IMR-90 (cell line): ENCODE results near the gene S100A4. TPM values are rescaled to one million over a fixed set of nuclear protein-coding genes. Genes with fewer than 3 reads are reported as not detected.

Experiments
- ATAC-seq: fragments of 200-7000 bp; cut with Tn5 transposase; 2 replicates; pipeline ENCODE4 v1.9.1; 2020; ENCODE audit warnings: low read depth, mild to moderate bottlenecking, moderate library complexity
- BruUV-seq: library from RNA; stranded (reverse); fragments of 400-500 nt; replicated peaks from 2 replicates; lab custom pipeline; 2021; lab: Mats Ljungman, UMichigan
- CTCF ChIA-PET: fragments of 300-600 bp; formaldehyde crosslinking; extraction: SDS; loops from one replicate; lab custom pipeline; 2021; ENCODE audit warnings: antibody characterized with exemption; lab: Yijun Ruan, JAX
- POLR2A ChIA-PET: fragments of 300-600 bp; sonication (Branson Sonifier 250); formaldehyde crosslinking; loops from one replicate; lab custom pipeline; 2022; ENCODE audit warnings: antibody characterized with exemption; ENCODE audit not compliant: unreplicated experiment; lab: Charles Lee
- DNase-seq: peaks from one replicate; pipeline ENCODE4 v3.0.0; 2013
- H2AFZ ChIP-seq: replicated peaks from 2 replicates; pipeline ENCODE3; 2013; ENCODE audit warnings: low read length, mild to moderate bottlenecking; ENCODE audit not compliant: poor library complexity
- H2AK5ac ChIP-seq: 2 replicates; pipeline ENCODE4 v1.6.1; 2013; ENCODE audit warnings: low read depth, low read length, inconsistent platforms
- H2AK9ac ChIP-seq: replicated peaks from 2 replicates; pipeline ENCODE3; 2013; ENCODE audit warnings: mild to moderate bottlenecking, low read depth, low read length, moderate library complexity; ENCODE audit not compliant: poor library complexity
- H2BK120ac ChIP-seq: 2 replicates; pipeline ENCODE4 v1.6.1; 2013; ENCODE audit warnings: low read depth, low read length, inconsistent platforms
- H2BK15ac ChIP-seq: 3 replicates; pipeline ENCODE4 v1.6.1; 2013; ENCODE audit warnings: low read depth, low read length, inconsistent platforms
- H2BK20ac ChIP-seq: 2 replicates; pipeline ENCODE4 v1.6.1; 2013; ENCODE audit warnings: low read depth, mild to moderate bottlenecking, inconsistent platforms, low read length, moderate library complexity
- H2BK5ac ChIP-seq: 2 replicates; pipeline ENCODE4 v1.6.1; 2013; ENCODE audit warnings: mild to moderate bottlenecking, low read depth, low read length, inconsistent platforms; ENCODE audit not compliant: poor library complexity, severe bottlenecking
- H3K14ac ChIP-seq: replicated peaks from 2 replicates; pipeline ENCODE4 v1.6.1; 2013; ENCODE audit warnings: low read depth, low read length, inconsistent platforms
- H3K18ac ChIP-seq: 2 replicates; pipeline ENCODE4 v1.6.1; 2013; ENCODE audit warnings: low read depth, low read length, control low read depth
- H3K23ac ChIP-seq: 2 replicates; pipeline ENCODE4 v1.6.1; 2013; ENCODE audit warnings: low read depth, low read length, inconsistent platforms
- H3K27ac ChIP-seq: 2 replicates; pipeline ENCODE4 v1.5.1; 2013; ENCODE audit warnings: mild to moderate bottlenecking, control low read depth, low read length; ENCODE audit not compliant: insufficient read depth
- H3K27me3 ChIP-seq: 2 replicates; pipeline ENCODE4 v1.6.1; 2013; ENCODE audit warnings: low read length; ENCODE audit not compliant: control insufficient read depth, insufficient read depth
- H3K36me3 ChIP-seq: 2 replicates; pipeline ENCODE4 v1.6.1; 2013; ENCODE audit warnings: low read length, mixed read lengths; ENCODE audit not compliant: control insufficient read depth, insufficient read depth
- H3K4ac ChIP-seq: 2 replicates; pipeline ENCODE4 v1.6.1; 2013; ENCODE audit warnings: low read depth, low read length, inconsistent platforms
- H3K4me1 ChIP-seq: 2 replicates; pipeline ENCODE4 v1.6.1; 2013; ENCODE audit warnings: low read length, mixed read lengths; ENCODE audit not compliant: control insufficient read depth, insufficient read depth
- H3K4me2 ChIP-seq: 2 replicates; pipeline ENCODE4 v1.6.1; 2013; ENCODE audit warnings: low read depth, mild to moderate bottlenecking, control low read depth, low read length, moderate library complexity
- H3K4me3 ChIP-seq: 2 replicates; pipeline ENCODE4 v1.5.1; 2013; ENCODE audit warnings: low read depth, mild to moderate bottlenecking, control low read depth, low read length, moderate library complexity; ENCODE audit not compliant: insufficient read depth
- H3K56ac ChIP-seq: 2 replicates; pipeline ENCODE4 v1.6.1; 2013; ENCODE audit warnings: low read length, inconsistent platforms; ENCODE audit not compliant: insufficient read depth; ENCODE audit errors: extremely low read depth
- H3K79me1 ChIP-seq, 2 experiments: 2 replicates each; pipeline ENCODE4 v1.6.1; 2013; ENCODE audit warnings: low read length in 2 of 2, inconsistent platforms in 1 of 2, low read depth in 1 of 2
- H3K9ac ChIP-seq: 2 replicates; pipeline ENCODE4 v1.6.1; 2013; ENCODE audit warnings: low read depth, low read length, control low read depth
- H3K9me1 ChIP-seq: 2 replicates; pipeline ENCODE4 v1.6.1; 2013; ENCODE audit warnings: low read length, inconsistent platforms; ENCODE audit not compliant: insufficient read depth
- H3K9me3 ChIP-seq: 2 replicates; pipeline ENCODE4 v1.6.1; 2013; ENCODE audit warnings: low read length; ENCODE audit not compliant: control insufficient read depth, insufficient read depth
- H4K20me1 ChIP-seq: 2 replicates; pipeline ENCODE4 v1.6.1; 2013; ENCODE audit warnings: low read length, inconsistent platforms; ENCODE audit not compliant: insufficient read depth
- H4K5ac ChIP-seq: 2 replicates; pipeline ENCODE4 v1.6.1; 2013; ENCODE audit warnings: mild to moderate bottlenecking, low read depth, low read length, control low read depth
- H4K8ac ChIP-seq, 2 experiments: 2 replicates each; pipeline ENCODE4 v1.6.1; 2013; ENCODE audit warnings: low read depth in 2 of 2, low read length in 2 of 2, control low read depth in 1 of 2, inconsistent platforms in 1 of 2
- H4K91ac ChIP-seq: 2 replicates; pipeline ENCODE4 v1.6.1; 2013; ENCODE audit warnings: low read depth, low read length, inconsistent platforms; ENCODE audit not compliant: insufficient read depth
- BHLHE40 ChIP-seq: fragments of 150-350 bp; IDR thresholded peaks from 2 replicates; pipeline ENCODE4 v1.6.1; 2016; ENCODE audit warnings: mild to moderate bottlenecking, low read depth, low read length
- CHD1 ChIP-seq: IDR thresholded peaks from 2 replicates; pipeline ENCODE4 v1.6.1; 2012; ENCODE audit warnings: low read depth, low read length, improper control_type of control experiment
- CTCF ChIP-seq: conservative IDR thresholded peaks from 2 replicates; pipeline ENCODE4 v1.5.1; 2012; ENCODE audit warnings: mild to moderate bottlenecking, low read depth, low read length, improper control_type of control experiment
- FOS ChIP-seq: fragments of 150-350 bp; IDR thresholded peaks from 2 replicates; pipeline ENCODE4 v1.6.1; 2016; ENCODE audit warnings: low read depth, low read length
- NFE2L2 ChIP-seq: fragments of 150-350 bp; IDR thresholded peaks from 2 replicates; pipeline ENCODE4 v1.6.1; 2016; ENCODE audit warnings: low read depth, mild to moderate bottlenecking, low read length
- POLR2A ChIP-seq: IDR thresholded peaks from 2 replicates; pipeline ENCODE4 v1.6.1; 2012; ENCODE audit warnings: mild to moderate bottlenecking, low read depth, low read length
- RAD21 ChIP-seq: IDR thresholded peaks from 2 replicates; pipeline ENCODE4 v1.6.1; 2012; ENCODE audit warnings: low read length, improper control_type of control experiment
- RCOR1 ChIP-seq: IDR thresholded peaks from 2 replicates; pipeline ENCODE4 v1.6.1; 2012; ENCODE audit warnings: mild to moderate bottlenecking, low read length, improper control_type of control experiment; ENCODE audit not compliant: insufficient replicate concordance
- RFX5 ChIP-seq: IDR thresholded peaks from 2 replicates; pipeline ENCODE4 v1.8.0; 2012; ENCODE audit warnings: low read depth, mild to moderate bottlenecking, low read length, moderate library complexity
- SMC3 ChIP-seq: fragments of 150-350 bp; IDR thresholded peaks from 2 replicates; pipeline ENCODE4 v1.6.1; 2016; ENCODE audit warnings: low read depth, mild to moderate bottlenecking, antibody characterized with exemption, low read length, moderate library complexity
- WGBS, 2 experiments: methylation state at CpG; one replicate each; pipeline versions ENCODE4 v1.1.5 to v1.1.7; 2013; ENCODE audit warnings: missing lambda C conversion rate in 2 of 2; ENCODE audit not compliant: insufficient read length in 1 of 2; ENCODE audit errors: extremely low coverage in 2 of 2; 5-methylcytosine and 5-hydroxymethylcytosine counted together
- dilution Hi-C: fragments of 300-500 bp; cut with HindIII; formaldehyde crosslinking; loops from one replicate; pipeline ENCODE4 v1.14.3; 2018; ENCODE audit warnings: low sequenced_read_pairs; ENCODE audit not compliant: unreplicated experiment
- in situ Hi-C: fragments of 300-500 bp; cut with MboI; formaldehyde crosslinking; loops from 3 replicates; pipeline ENCODE4 v1.14.3; 2019; ENCODE audit warnings: low sequenced_read_pairs, inconsistent platforms, mixed read lengths
- intact Hi-C: fragments of 100-400 bp; cut with micrococcal nuclease; formaldehyde crosslinking; loops from 2 replicates; pipeline ENCODE4 v1.10.0; 2022
- polyA plus RNA-seq, 3 experiments: library from polyadenylated mRNA; depleted of rRNA; stranded (reverse); fragments of >200 nt; gene quantifications; 2 replicates each; pipeline ENCODE4 v1.2.3, GENCODE V29; 2012; ENCODE audit warnings: low replicate concordance in 1 of 3
- total RNA-seq: library from RNA; depleted of rRNA; stranded (reverse); fragments of >200 nt; gene quantifications from 2 replicates; pipeline ENCODE4 v1.2.3, GENCODE V29; 2012
- TF ChIP-seq, protein P1 (sequence below): fragments of 150-350 bp; IDR thresholded peaks from 2 replicates; pipeline ENCODE4 v1.6.1; 2016; ENCODE audit warnings: low read depth, mild to moderate bottlenecking, low read length, moderate library complexity, borderline replicate concordance
- TF ChIP-seq, protein P2 (sequence below): fragments of 150-350 bp; IDR thresholded peaks from 2 replicates; pipeline ENCODE4 v1.6.1; 2017; ENCODE audit warnings: mild to moderate bottlenecking, antibody characterized with exemption, low read length, low read depth

Gene S100A4
- total and polyA plus RNA-seq, 2 of the 4 experiments (the other 2 are of a cell fraction) = 5.6 to 16.6 TPM

- peak; percentile 60 for ATAC-seq
- POLR2A ChIA-PET = interaction anchor here (0.6 to 1.6 kb wide), 2 partner anchors 13 to 15 kb away, joined by 3 to 4 read pairs; partner anchors contain the start of gene S100A6
- no peak within 1 kb of the TSS for H3K4me3 ChIP-seq
- peak; percentile 91 for DNase-seq
- peak within 1 kb of the TSS; percentile 16; the same call in 1 of the 2 replicates for H3K4me2 ChIP-seq
- H2AK9ac ChIP-seq = peak within 1 kb of the TSS; percentile 96
- H4K91ac ChIP-seq = peak within 1 kb of the TSS; percentile 93
- peak within 1 kb of the TSS; percentile 97 for H2BK120ac ChIP-seq
- intact Hi-C loops = loop anchor here (2.0 kb wide), 1 partner anchor 18 kb away; no protein-coding TSS in a partner anchor
- peaks cover 49% of the 10 kb centered on the region for H3K4me1 ChIP-seq
- 82% methylated on average over 5 of the region's 14 CpGs; no CpG with 5 or more reads in 1 of the 2 experiments for WGBS, 2 experiments
- H2AFZ ChIP-seq = peak within 1 kb of the TSS; percentile 83
- H3K36me3 ChIP-seq = no peaks in the 10 kb centered on the region
- peak within 1 kb of the TSS; percentile 94 for H2BK20ac ChIP-seq
- peaks cover 65% of the 10 kb centered on the region for H3K9me1 ChIP-seq
- no peaks in the 10 kb centered on the region for H4K20me1 ChIP-seq
- H3K14ac ChIP-seq = peak within 1 kb of the TSS; percentile 91
- H3K4ac ChIP-seq = peak within 1 kb of the TSS; percentile 96
- H2BK5ac ChIP-seq = peak within 1 kb of the TSS; percentile 77
- H3K18ac ChIP-seq = peak within 1 kb of the TSS; percentile 77
- peak within 1 kb of the TSS; percentile 22 for H3K9ac ChIP-seq
- peak within 1 kb of the TSS; percentile 80; the same call in 1 of the 2 replicates for H3K23ac ChIP-seq
- peak within 1 kb of the TSS; percentile 81 to 87 for H4K8ac ChIP-seq
- peaks cover 0 to 38% of the 10 kb centered on the region in 2 experiments; a peak in 3 of 4 replicates for H3K79me1 ChIP-seq
- H3K27me3 ChIP-seq = no peaks in the 10 kb centered on the region
- CTCF ChIA-PET = interaction anchor here (0.7 kb wide), 1 partner anchor 36 kb away, joined by 3 read pairs; no protein-coding TSS in a partner anchor
- peak within 1 kb of the TSS; percentile 90; the same call in 2 of the 3 replicates for H2BK15ac ChIP-seq
- H3K27ac ChIP-seq = peak within 1 kb of the TSS; percentile 66
- peak within 1 kb of the TSS; percentile 77 for H4K5ac ChIP-seq
- peak within 1 kb of the TSS; percentile 96 for H2AK5ac ChIP-seq
- H3K9me3 ChIP-seq = no peaks in the 10 kb centered on the region
- H3K56ac ChIP-seq = peak within 1 kb of the TSS; percentile 40
- dilution Hi-C loops = no loop called here
- in situ Hi-C loops = loop anchor here (25.0 kb wide), 1 partner anchor 413 kb away; the partner anchor contains the start of genes CREB3L4, CRTC2 and SLC39A1
- no TSS peak for BruUV-seq
- TF ChIP-seq RAD21 (peak; percentile 34; the same call in 1 of the 2 replicates), FOS (peak; percentile 85), POLR2A (no peak), CHD1 (no peak), SMC3 (peak; percentile 39), RFX5 (no peak), NFE2L2 (no peak), BHLHE40 (no peak), CTCF (peak; percentile 29; the same call in 1 of the 2 replicates), RCOR1 (peak; percentile 57)
- TF ChIP-seq, protein P1, sequence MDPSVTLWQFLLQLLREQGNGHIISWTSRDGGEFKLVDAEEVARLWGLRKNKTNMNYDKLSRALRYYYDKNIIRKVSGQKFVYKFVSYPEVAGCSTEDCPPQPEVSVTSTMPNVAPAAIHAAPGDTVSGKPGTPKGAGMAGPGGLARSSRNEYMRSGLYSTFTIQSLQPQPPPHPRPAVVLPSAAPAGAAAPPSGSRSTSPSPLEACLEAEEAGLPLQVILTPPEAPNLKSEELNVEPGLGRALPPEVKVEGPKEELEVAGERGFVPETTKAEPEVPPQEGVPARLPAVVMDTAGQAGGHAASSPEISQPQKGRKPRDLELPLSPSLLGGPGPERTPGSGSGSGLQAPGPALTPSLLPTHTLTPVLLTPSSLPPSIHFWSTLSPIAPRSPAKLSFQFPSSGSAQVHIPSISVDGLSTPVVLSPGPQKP = no peak
- TF ChIP-seq, protein P2, sequence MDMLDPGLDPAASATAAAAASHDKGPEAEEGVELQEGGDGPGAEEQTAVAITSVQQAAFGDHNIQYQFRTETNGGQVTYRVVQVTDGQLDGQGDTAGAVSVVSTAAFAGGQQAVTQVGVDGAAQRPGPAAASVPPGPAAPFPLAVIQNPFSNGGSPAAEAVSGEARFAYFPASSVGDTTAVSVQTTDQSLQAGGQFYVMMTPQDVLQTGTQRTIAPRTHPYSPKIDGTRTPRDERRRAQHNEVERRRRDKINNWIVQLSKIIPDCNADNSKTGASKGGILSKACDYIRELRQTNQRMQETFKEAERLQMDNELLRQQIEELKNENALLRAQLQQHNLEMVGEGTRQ = peak; percentile 16; the same call in 1 of the 2 replicates
Measured at GRCh38 chr1:153548722-153549688, 3.4 kb upstream of the S100A4 start, which contains the start of gene S100A3. TSS of gene S100A3 (minus strand) at chr1:153549258. CDS start at chr1:153548485, 773 bp downstream.
